Activated B cell treated with CpG ODN at 0.5 μM for 24 hours (primary cell): ENCODE data around the gene YKT6. TPM values are rescaled to one million over a fixed set of nuclear protein-coding genes. Genes with fewer than 3 reads are reported as not detected.

ENCODE experiments used
- ATAC-seq: fragments of 200-7000 bp; cut with Tn5 transposase; one replicate; pipeline ENCODE4 v1.10.0; 2021; ENCODE audit warnings: low read depth, mild to moderate bottlenecking, moderate library complexity
- CTCF ChIA-PET: fragments of 350-600 bp; sonication (Branson Sonifier 250); formaldehyde crosslinking; loops from one replicate; lab custom pipeline; 2021; ENCODE audit warnings: antibody characterized with exemption; lab: Charles Lee
- POLR2A ChIA-PET: fragments of 350-600 bp; sonication (Branson Sonifier 250); formaldehyde crosslinking; loops from one replicate; lab custom pipeline; 2021; ENCODE audit warnings: antibody characterized with exemption; lab: Charles Lee
- DNase-seq: peaks from one replicate; pipeline ENCODE4 v3.0.0; 2022
- H3K27ac Mint-ChIP-seq: one replicate; pipeline ENCODE4 v1.8.0; 2020; ENCODE audit warnings: mixed read lengths
- H3K27me3 Mint-ChIP-seq: one replicate; pipeline ENCODE4 v1.8.0; 2021; ENCODE audit warnings: mixed read lengths
- H3K36me3 Mint-ChIP-seq: one replicate; pipeline ENCODE4 v1.8.0; 2021; ENCODE audit warnings: low read depth, mixed read lengths
- H3K4me1 Mint-ChIP-seq: one replicate; pipeline ENCODE4 v1.8.0; 2021; ENCODE audit warnings: mixed read lengths
- H3K4me3 Mint-ChIP-seq: one replicate; pipeline ENCODE4 v1.8.0; 2020; ENCODE audit warnings: mild to moderate bottlenecking, mixed read lengths
- H3K9me3 Mint-ChIP-seq: one replicate; pipeline ENCODE4 v1.8.0; 2020; ENCODE audit warnings: mixed read lengths
- CTCF ChIP-seq: fragments of 200-600 bp; IDR thresholded peaks from one replicate; pipeline ENCODE4 v1.8.0; 2022; ENCODE audit warnings: antibody characterized with exemption, mild to moderate bottlenecking
- intact Hi-C: fragments of 100-400 bp; cut with micrococcal nuclease; formaldehyde crosslinking; loops from one replicate; pipeline ENCODE4 v1.15.1; 2024
- total RNA-seq: library from RNA; stranded (reverse); gene quantifications from 2 replicates; pipeline ENCODE4 v1.2.3, GENCODE V29; 2022

YKT6 gene
- total RNA-seq, 1 donor from 2014 or later = 78.2 TPM

GRCh38 chr7:44154703-44155102 is 46.1 kb upstream of the YKT6 start:
- POLR2A ChIA-PET = no interaction called here
- intact Hi-C loops = no loop called here
- H3K27ac Mint-ChIP-seq = no peak overlapping the region
- no peaks in the 10 kb centered on the region for H3K36me3 Mint-ChIP-seq
- no peaks in the 10 kb centered on the region for H3K27me3 Mint-ChIP-seq
- CTCF ChIA-PET = no interaction called here
- DNase-seq (no peak), ATAC-seq (no peak)
- H3K4me1 Mint-ChIP-seq = peaks cover 8% of the 10 kb centered on the region
- H3K9me3 Mint-ChIP-seq = no peaks in the 10 kb centered on the region
- TF ChIP-seq CTCF = no peak
- H3K4me3 Mint-ChIP-seq = no peak overlapping the region

DNA sequence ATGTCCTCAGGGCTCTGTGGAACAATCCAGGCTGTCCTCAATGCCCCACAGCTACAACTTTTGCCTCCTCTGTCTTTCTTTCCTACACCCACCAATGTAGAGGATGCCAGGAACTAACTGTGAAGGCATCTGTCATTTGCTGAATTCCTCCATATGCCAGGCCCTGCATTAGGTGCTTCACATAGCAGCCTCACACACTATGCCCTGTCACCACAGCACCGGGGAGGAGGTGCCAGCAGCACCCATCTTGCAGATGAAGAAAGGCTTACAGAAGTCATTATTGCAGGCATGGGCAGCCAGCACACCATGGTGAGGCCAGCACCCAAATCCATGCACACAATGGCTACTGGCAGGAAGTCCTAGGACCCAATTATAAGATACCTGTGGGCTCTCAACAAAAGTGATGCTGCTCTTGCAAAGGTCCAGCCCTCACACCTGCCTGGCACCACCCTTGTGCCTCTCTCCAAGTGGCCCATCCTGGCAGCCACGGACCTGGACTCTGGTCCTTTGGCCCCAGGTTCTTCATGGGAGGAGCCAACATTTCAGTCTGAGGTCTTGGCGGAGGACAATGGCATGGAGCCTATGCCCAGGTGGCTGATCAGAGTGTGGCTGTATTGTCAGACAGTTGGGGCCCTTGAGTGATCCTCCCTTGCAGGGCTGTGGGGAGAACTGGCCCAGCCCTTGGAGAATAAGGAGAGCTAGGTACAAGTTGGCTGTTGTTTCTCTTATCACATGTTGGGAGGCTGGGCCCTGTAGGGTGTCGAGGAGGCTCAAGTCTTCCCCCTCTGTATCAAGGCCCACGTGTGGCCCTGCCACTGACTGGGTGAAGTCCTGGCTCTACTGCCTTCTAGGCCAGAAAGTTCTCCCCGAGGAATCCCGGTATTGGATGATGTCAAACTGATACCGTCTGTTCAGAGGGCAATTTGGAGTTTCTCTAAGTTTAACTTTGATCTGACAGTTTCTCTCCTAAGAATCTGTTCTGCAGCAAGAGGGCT is 45.3 kb upstream of the YKT6 start:
- H3K27me3 Mint-ChIP-seq = no peaks in the 10 kb centered on the region
- POLR2A ChIA-PET = no interaction called here
- H3K36me3 Mint-ChIP-seq = no peaks in the 10 kb centered on the region
- no peak overlapping the region for H3K4me3 Mint-ChIP-seq
- DNase-seq (peak; percentile 10), ATAC-seq (no peak)
- no peaks in the 10 kb centered on the region for H3K9me3 Mint-ChIP-seq
- no peak overlapping the region for H3K27ac Mint-ChIP-seq
- CTCF ChIA-PET = no interaction called here
- H3K4me1 Mint-ChIP-seq = peaks cover 4% of the 10 kb centered on the region
- intact Hi-C loops = no loop called here
- TF ChIP-seq CTCF = no peak

- Mint-ChIP-seq H3K36me3 (no peaks in the 10 kb centered on the region), H3K4me1 (no peaks in the 10 kb centered on the region), H3K4me3 (no peak overlapping the region), H3K9me3 (no peaks in the 10 kb centered on the region), H3K27me3 (no peaks in the 10 kb centered on the region), H3K27ac (no peak overlapping the region)
- TF ChIP-seq CTCF = no peak
- POLR2A ChIA-PET = no interaction called here
- no peak for ATAC-seq
- intact Hi-C loops = no loop called here
- CTCF ChIA-PET = no interaction called here
- peak; percentile 6 for DNase-seq
These were observed 44.2 kb upstream of the YKT6 start for GRCh38 chr7:44156453-44157010.

DNA sequence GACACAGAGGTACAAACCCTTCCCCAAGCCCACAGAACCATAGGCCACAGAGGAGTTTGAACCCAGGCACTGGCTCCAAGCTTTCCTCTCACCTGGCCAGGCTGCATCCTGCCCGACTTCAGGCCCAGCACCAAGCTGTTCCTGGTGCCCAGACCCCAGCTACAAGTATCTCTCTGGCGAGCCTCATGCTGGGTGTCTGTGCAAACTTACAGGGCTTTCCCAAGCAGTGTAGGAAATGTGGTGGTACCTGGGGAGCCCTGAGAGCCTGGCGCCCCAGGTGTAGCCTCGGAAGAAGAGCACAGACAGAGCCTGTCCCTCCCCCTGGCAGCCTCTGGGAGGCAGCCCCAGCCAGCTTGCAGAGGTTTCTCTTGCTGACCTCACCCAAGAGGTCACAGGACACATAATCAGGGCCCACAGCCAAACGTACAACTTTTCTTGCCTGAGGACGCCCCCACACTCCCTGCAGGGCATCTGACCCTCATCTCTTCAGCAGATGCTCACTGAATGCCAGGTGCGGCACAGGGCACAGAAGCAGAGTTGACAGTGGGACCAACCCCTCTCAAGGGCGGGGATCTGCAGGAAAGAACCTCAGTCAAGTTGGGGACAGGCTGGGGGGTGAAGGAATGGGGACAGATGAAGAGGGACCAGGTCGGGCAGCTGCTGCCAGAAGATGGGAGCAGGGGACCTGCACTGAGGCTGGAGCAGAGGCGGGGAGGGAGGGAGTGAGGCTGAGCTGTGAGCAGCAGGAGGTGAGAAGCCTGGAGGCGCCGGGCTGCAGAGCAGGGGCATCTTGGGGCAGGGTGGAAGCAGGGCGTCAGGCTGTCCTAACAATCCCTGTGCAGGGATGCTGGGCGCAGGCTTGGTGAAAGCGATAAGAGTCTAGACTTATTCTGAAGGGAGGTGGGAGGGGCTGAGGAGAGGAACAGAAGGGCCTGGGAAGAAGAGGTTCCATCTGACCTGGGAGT is 43.4 kb upstream of the YKT6 start:
- Mint-ChIP-seq H3K4me3 (no peak overlapping the region), H3K36me3 (no peaks in the 10 kb centered on the region), H3K9me3 (no peaks in the 10 kb centered on the region), H3K27me3 (no peaks in the 10 kb centered on the region), H3K27ac (no peak overlapping the region), H3K4me1 (no peaks in the 10 kb centered on the region)
- intact Hi-C loops = no loop called here
- no peak for DNase-seq
- POLR2A ChIA-PET = no interaction called here
- CTCF ChIA-PET = no interaction called here
- ATAC-seq = no peak
- no peak for TF ChIP-seq CTCF
